GM19023 (cell line): ENCODE data around the gene ACADVL.
"Not testable (repeated sequence)": the region's sequence is repeated elsewhere in the genome, so short reads cannot be mapped to it uniquely, and the experiment has no call there.

ENCODE experiments used
- ATAC-seq: cut with Tn5 transposase; IDR thresholded peaks from one replicate; pipeline ENCODE4 v1.9.1; 2021; ENCODE audit warnings: mild to moderate bottlenecking, moderate library complexity; ENCODE audit not compliant: unreplicated experiment

Gene ACADVL

GRCh38 chr17:7219812-7220592 lies at the start of gene ACADVL, which contains the start of gene DLG4:
TSS of gene ACADVL (plus strand) at chr17:7219938. CDS start at chr17:7219985, 47 bp downstream.
TSS of gene DLG4 (minus strand) at chr17:7219836.
- peak; percentile 65 for ATAC-seq

GRCh38 chr17:7172522-7173191 lies 47.1 kb upstream of the ACADVL start:
- not testable (repeated sequence) for ATAC-seq

GRCh38 chr17:7173687-7174602 lies 45.8 kb upstream of the ACADVL start:
- no peak for ATAC-seq

GRCh38 chr17:7174603-7175326 lies 45.0 kb upstream of the ACADVL start:
- ATAC-seq = no peak

GRCh38 chr17:7175330-7175733 lies 44.4 kb upstream of the ACADVL start:
- ATAC-seq = no peak

- ATAC-seq = no peak
Observed at GRCh38 chr17:7176107-7176840, 43.5 kb upstream of the ACADVL start.

GRCh38 chr17:7176841-7177190 lies 42.9 kb upstream of the ACADVL start:
- no peak for ATAC-seq

- ATAC-seq = no peak
Observed at GRCh38 chr17:7177191-7177953, 42.4 kb upstream of the ACADVL start.

GRCh38 chr17:7177954-7178477 lies 41.7 kb upstream of the ACADVL start:
- ATAC-seq = no peak

GRCh38 chr17:7178973-7179316 lies 40.8 kb upstream of the ACADVL start:
- ATAC-seq = no peak

- ATAC-seq = no peak
Observed at GRCh38 chr17:7179317-7180254, 40.2 kb upstream of the ACADVL start, which contains the start of gene ASGR1. TSS of gene ASGR1 (minus strand) at chr17:7179370. CDS start at chr17:7178563, 807 bp downstream.

GRCh38 chr17:7182101-7182500 lies 37.6 kb upstream of the ACADVL start:
- ATAC-seq = not testable (repeated sequence)

GRCh38 chr17:7183433-7184090 lies 36.2 kb upstream of the ACADVL start:
- ATAC-seq = no peak

GRCh38 chr17:7184091-7184488 lies 35.6 kb upstream of the ACADVL start:
- no peak for ATAC-seq

- ATAC-seq = no peak
Observed at GRCh38 chr17:7184647-7185046, 35.1 kb upstream of the ACADVL start.

GRCh38 chr17:7186241-7186640 lies 33.5 kb upstream of the ACADVL start:
- ATAC-seq = no peak

- ATAC-seq = no peak
Observed at GRCh38 chr17:7190276-7190917, 29.3 kb upstream of the ACADVL start.
